Trophoblast cell (in vitro differentiated cells and primary cell): ENCODE results near the gene SOAT2.

ENCODE experiments used
- DNase-seq, 2 donors: peaks; one replicate each; pipeline ENCODE4 v3.0.0-alpha.2; 2016
- H2AFZ ChIP-seq: 2 replicates; pipeline ENCODE4 v1.6.1; 2013; ENCODE audit warnings: low read length, moderate library complexity, mild to moderate bottlenecking; ENCODE audit not compliant: insufficient read depth, poor library complexity
- H2AK5ac ChIP-seq: 2 replicates; pipeline ENCODE4 v1.6.1; 2013; ENCODE audit warnings: mild to moderate bottlenecking, low read length
- H2BK120ac ChIP-seq: 2 replicates; pipeline ENCODE4 v1.6.1; 2013; ENCODE audit warnings: low read length, mild to moderate bottlenecking, moderate library complexity; ENCODE audit not compliant: insufficient read depth, poor library complexity
- H2BK12ac ChIP-seq: 2 replicates; pipeline ENCODE4 v1.6.1; 2013; ENCODE audit warnings: mild to moderate bottlenecking, low read length, moderate library complexity
- H2BK5ac ChIP-seq: 2 replicates; pipeline ENCODE4 v1.6.1; 2013; ENCODE audit warnings: low read length, low read depth, moderate library complexity, mild to moderate bottlenecking; ENCODE audit not compliant: poor library complexity
- H3K14ac ChIP-seq: 2 replicates; pipeline ENCODE4 v1.6.1; 2013; ENCODE audit warnings: mild to moderate bottlenecking, low read length
- H3K18ac ChIP-seq: 2 replicates; pipeline ENCODE4 v1.6.1; 2013; ENCODE audit warnings: mild to moderate bottlenecking, low read length
- H3K23ac ChIP-seq: 2 replicates; pipeline ENCODE4 v1.6.1; 2013; ENCODE audit warnings: low read length
- H3K27ac ChIP-seq: 2 replicates; pipeline ENCODE4 v1.5.1; 2013; ENCODE audit warnings: low read depth, mild to moderate bottlenecking, inconsistent platforms, low read length, moderate library complexity
- H3K27me3 ChIP-seq: 2 replicates; pipeline ENCODE4 v1.6.1; 2013; ENCODE audit warnings: inconsistent platforms, mild to moderate bottlenecking, low read length, moderate library complexity; ENCODE audit not compliant: insufficient read depth
- H3K36me3 ChIP-seq, 2 experiments: 1 replicate in 1 of 2; 2 replicates in 1 of 2; pipeline ENCODE4 v1.6.1; 2013; ENCODE audit warnings: low read length in 2 of 2, mild to moderate bottlenecking in 2 of 2, moderate library complexity in 1 of 2; ENCODE audit not compliant: insufficient read depth in 2 of 2, control insufficient read depth in 1 of 2
- H3K4ac ChIP-seq: 2 replicates; pipeline ENCODE4 v1.6.1; 2013; ENCODE audit warnings: low read depth, mild to moderate bottlenecking, low read length, moderate library complexity
- H3K4me1 ChIP-seq, 2 experiments: 1 replicate in 1 of 2; 2 replicates in 1 of 2; pipeline ENCODE4 v1.6.1; 2013; ENCODE audit warnings: low read length in 2 of 2, mild to moderate bottlenecking in 2 of 2, moderate library complexity in 1 of 2; ENCODE audit not compliant: insufficient read depth in 2 of 2, control insufficient read depth in 1 of 2
- H3K4me2 ChIP-seq: 2 replicates; pipeline ENCODE4 v1.6.1; 2013; ENCODE audit warnings: inconsistent platforms, mild to moderate bottlenecking, low read length, moderate library complexity
- H3K4me3 ChIP-seq: 2 replicates; pipeline ENCODE4 v1.5.1; 2013; ENCODE audit warnings: mild to moderate bottlenecking, low read depth, low read length, inconsistent platforms
- H3K79me1 ChIP-seq: one replicate; pipeline ENCODE4 v1.6.1; 2013; ENCODE audit warnings: low read length
- H3K79me2 ChIP-seq: 2 replicates; pipeline ENCODE4 v1.6.1; 2013; ENCODE audit warnings: low read length, mild to moderate bottlenecking; ENCODE audit not compliant: control insufficient read depth, insufficient read depth, poor library complexity
- H3K9ac ChIP-seq: 2 replicates; pipeline ENCODE4 v1.6.1; 2013; ENCODE audit warnings: mild to moderate bottlenecking, low read length
- H3K9me3 ChIP-seq: 2 replicates; pipeline ENCODE4 v1.6.1; 2013; ENCODE audit warnings: low read depth, mild to moderate bottlenecking, control low read depth, inconsistent platforms, low read length; ENCODE audit not compliant: insufficient read depth
- H4K12ac ChIP-seq: 2 replicates; pipeline ENCODE4 v1.6.1; 2013; ENCODE audit warnings: low read depth, mild to moderate bottlenecking, low read length, moderate library complexity
- H4K8ac ChIP-seq: 2 replicates; pipeline ENCODE4 v1.6.1; 2013; ENCODE audit warnings: low read depth, mild to moderate bottlenecking, low read length, moderate library complexity
- H4K91ac ChIP-seq: one replicate; pipeline ENCODE4 v1.6.1; 2013; ENCODE audit warnings: low read depth, mild to moderate bottlenecking, low read length, moderate library complexity
- WGBS: extraction: QIAGEN DNeasy Blood & Tissue Kit; methylation state at CpG from one replicate; pipeline ENCODE4 v1.1.7; 2013; ENCODE audit warnings: missing lambda C conversion rate; ENCODE audit not compliant: insufficient read length, insufficient coverage; ENCODE audit errors: extremely low coverage; 5-methylcytosine and 5-hydroxymethylcytosine counted together

Gene SOAT2

DNA sequence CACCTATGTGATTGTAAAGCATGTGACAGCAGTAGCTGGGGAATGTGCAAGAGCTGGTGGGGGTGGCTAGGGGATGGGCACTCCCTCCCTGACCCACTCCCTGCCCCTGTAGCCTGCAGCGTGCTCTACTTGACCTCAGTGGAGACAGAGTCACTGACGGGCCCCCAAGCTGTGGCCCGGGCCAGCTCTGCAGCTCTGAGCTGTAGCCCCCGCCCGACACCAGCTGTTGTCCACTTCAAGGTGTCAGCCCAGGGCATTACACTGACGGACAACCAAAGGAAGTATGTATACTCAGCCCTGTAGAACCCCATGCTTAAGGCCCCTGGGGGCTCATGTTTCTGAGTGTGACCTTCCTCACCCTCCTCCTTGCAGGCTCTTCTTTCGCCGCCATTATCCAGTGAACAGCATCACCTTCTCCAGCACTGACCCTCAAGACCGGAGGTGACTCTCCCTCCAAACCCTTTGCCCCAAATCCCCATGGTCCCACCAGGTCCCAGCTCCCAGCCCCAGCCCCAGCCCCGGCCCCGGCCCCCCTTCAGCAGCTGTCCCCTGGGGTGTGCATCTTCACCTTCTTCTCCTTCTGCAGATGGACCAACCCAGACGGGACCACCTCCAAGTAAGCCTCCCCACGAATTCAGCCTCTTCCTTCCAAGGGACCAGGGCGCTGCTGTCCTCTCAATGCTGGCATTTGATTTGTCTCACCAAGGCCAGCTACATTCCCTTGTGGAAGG is 40.1 kb upstream of the SOAT2 start:
- H4K91ac ChIP-seq: no peak overlapping the region
- no peaks in the 10 kb centered on the region for H3K4me1 ChIP-seq
- H3K23ac ChIP-seq: no peak overlapping the region
- no peak overlapping the region for H3K4me2 ChIP-seq
- no peak overlapping the region for H2AFZ ChIP-seq
- peaks cover 2% of the 10 kb centered on the region for H3K9me3 ChIP-seq
- H3K79me2 ChIP-seq: no peaks in the 10 kb centered on the region
- H3K9ac ChIP-seq: no peak overlapping the region
- no peak overlapping the region for H3K4me3 ChIP-seq
- H4K8ac ChIP-seq: no peak overlapping the region
- no peak overlapping the region for H2AK5ac ChIP-seq
- no CpG with 5 or more reads among the region's 14 CpGs for WGBS
- no peak overlapping the region for H2BK12ac ChIP-seq
- no peak overlapping the region for H2BK120ac ChIP-seq
- no peak overlapping the region for H3K27ac ChIP-seq
- no peaks in the 10 kb centered on the region for H3K79me1 ChIP-seq
- no peak overlapping the region for H3K18ac ChIP-seq
- no peak overlapping the region for H2BK5ac ChIP-seq
- H3K14ac ChIP-seq: no peak overlapping the region
- H3K4ac ChIP-seq: no peak overlapping the region
- H3K27me3 ChIP-seq: no peaks in the 10 kb centered on the region
- DNase-seq: peak; percentile 21 to 43
- H3K36me3 ChIP-seq: peaks cover 14 to 20% of the 10 kb centered on the region in 2 experiments
- no peak overlapping the region for H4K12ac ChIP-seq

GRCh38 chr12:53063708-53064612 is 39.3 kb upstream of the SOAT2 start:
- no peak overlapping the region for H4K8ac ChIP-seq
- peaks cover 2% of the 10 kb centered on the region for H3K9me3 ChIP-seq
- no peak overlapping the region for H3K18ac ChIP-seq
- no peaks in the 10 kb centered on the region for H3K27me3 ChIP-seq
- H3K79me1 ChIP-seq: no peaks in the 10 kb centered on the region
- no peak overlapping the region for H2AK5ac ChIP-seq
- H3K4ac ChIP-seq: no peak overlapping the region
- no peaks in the 10 kb centered on the region for H3K79me2 ChIP-seq
- H3K4me3 ChIP-seq: no peak overlapping the region
- peaks cover 14 to 20% of the 10 kb centered on the region in 2 experiments for H3K36me3 ChIP-seq
- H4K91ac ChIP-seq: no peak overlapping the region
- H3K4me2 ChIP-seq: no peak overlapping the region
- H4K12ac ChIP-seq: no peak overlapping the region
- no peak overlapping the region for H2BK5ac ChIP-seq
- H3K9ac ChIP-seq: no peak overlapping the region
- no peak overlapping the region for H2BK120ac ChIP-seq
- no peak overlapping the region for H3K27ac ChIP-seq
- no peak overlapping the region for H2BK12ac ChIP-seq
- no peak for DNase-seq
- H3K23ac ChIP-seq: no peak overlapping the region
- no peaks in the 10 kb centered on the region for H3K4me1 ChIP-seq
- no peak overlapping the region for H2AFZ ChIP-seq
- WGBS: no CpG with 5 or more reads among the region's 13 CpGs
- H3K14ac ChIP-seq: no peak overlapping the region

GRCh38 chr12:53064613-53065436 is 38.5 kb upstream of the SOAT2 start:
- Histone ChIP-seq H3K23ac (no peak overlapping the region), H4K12ac (no peak overlapping the region), H2AFZ (no peak overlapping the region), H3K4me2 (no peak overlapping the region), H2BK120ac (no peak overlapping the region), H2BK5ac (no peak overlapping the region), H3K18ac (no peak overlapping the region), H3K4me1 (no peaks in the 10 kb centered on the region), H3K4me3 (no peak overlapping the region), H4K8ac (no peak overlapping the region), H4K91ac (no peak overlapping the region), H3K9ac (no peak overlapping the region), H3K27ac (no peak overlapping the region), H3K79me1 (no peaks in the 10 kb centered on the region), H2AK5ac (no peak overlapping the region), H2BK12ac (no peak overlapping the region), H3K4ac (no peak overlapping the region), H3K27me3 (no peaks in the 10 kb centered on the region), H3K79me2 (no peaks in the 10 kb centered on the region), H3K36me3 (peaks cover 14 to 20% of the 10 kb centered on the region in 2 experiments), H3K9me3 (peaks cover 4% of the 10 kb centered on the region), H3K14ac (no peak overlapping the region)
- WGBS: no CpG with 5 or more reads among the region's 11 CpGs
- no peak for DNase-seq

DNA sequence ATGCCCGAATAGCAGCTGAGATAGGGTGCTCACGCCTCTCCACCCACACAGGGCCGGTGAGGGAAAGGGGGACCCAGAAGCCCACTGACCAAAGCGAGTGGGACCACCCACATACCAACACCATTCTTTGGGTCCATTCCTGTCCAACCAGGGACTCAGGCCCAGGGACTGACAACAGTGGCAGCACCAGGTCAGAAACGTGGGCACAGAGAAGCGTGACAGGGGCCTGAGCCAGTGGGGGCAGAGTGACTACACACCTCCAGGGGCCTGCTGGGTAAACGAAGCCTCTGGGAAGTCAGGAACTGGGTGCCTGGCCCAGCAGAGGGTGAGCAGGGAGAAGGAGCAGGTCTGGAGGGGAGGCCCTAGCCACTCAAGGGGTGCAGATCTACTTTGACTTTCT is 37.8 kb upstream of the SOAT2 start:
- H4K91ac ChIP-seq: no peak overlapping the region

More for the DNA sequence above, 37.8 kb upstream of the SOAT2 start:
- H2AFZ ChIP-seq: no peak overlapping the region
- no peaks in the 10 kb centered on the region for H3K27me3 ChIP-seq
- no peaks in the 10 kb centered on the region for H3K4me1 ChIP-seq
- DNase-seq: no peak
- peaks cover 14 to 20% of the 10 kb centered on the region in 2 experiments for H3K36me3 ChIP-seq
- no peak overlapping the region for H3K14ac ChIP-seq
- no peak overlapping the region for H3K4me3 ChIP-seq
- H2BK12ac ChIP-seq: no peak overlapping the region
- peaks cover 4% of the 10 kb centered on the region for H3K9me3 ChIP-seq
- no peak overlapping the region for H4K12ac ChIP-seq
- no peak overlapping the region for H3K27ac ChIP-seq
- no peak overlapping the region for H3K9ac ChIP-seq
- H4K8ac ChIP-seq: no peak overlapping the region
- no peak overlapping the region for H2BK5ac ChIP-seq
- no peaks in the 10 kb centered on the region for H3K79me1 ChIP-seq
- H2BK120ac ChIP-seq: no peak overlapping the region
- H3K79me2 ChIP-seq: no peaks in the 10 kb centered on the region
- no peak overlapping the region for H2AK5ac ChIP-seq
- no peak overlapping the region for H3K4ac ChIP-seq
- no peak overlapping the region for H3K4me2 ChIP-seq
- H3K23ac ChIP-seq: no peak overlapping the region
- WGBS: no CpG with 5 or more reads among the region's 7 CpGs
- H3K18ac ChIP-seq: no peak overlapping the region
